DND-41 (cell line): Measurements from ENCODE around the gene TMEM163.
"Not testable (repeated sequence)": the region's sequence is repeated elsewhere in the genome, so short reads cannot be mapped to it uniquely, and the experiment has no call there.

Source experiments
- ATAC-seq: fragments of 200-7000 bp; cut with Tn5 transposase; 3 replicates; pipeline ENCODE4 v1.9.1; 2021; ENCODE audit warnings: low read depth; ENCODE audit not compliant: insufficient read depth
- DNase-seq: peaks from one replicate; pipeline ENCODE4 v3.0.0-alpha.2; 2020
- H2AFZ ChIP-seq: 2 replicates; pipeline ENCODE4 v1.6.0; 2012; ENCODE audit warnings: low read depth, low read length
- H3K27ac ChIP-seq: 2 replicates; pipeline ENCODE4 v1.5.1; 2012; ENCODE audit warnings: low read length, inconsistent platforms
- H3K27me3 ChIP-seq: fragments of 200-600 bp; sonication (generic); 2 replicates; pipeline ENCODE4 v1.6.0; 2012; ENCODE audit warnings: low read length, mild to moderate bottlenecking, inconsistent platforms; ENCODE audit not compliant: insufficient read depth, poor library complexity
- H3K36me3 ChIP-seq: 2 replicates; pipeline ENCODE4 v1.5.1; 2012; ENCODE audit warnings: low read length, inconsistent platforms; ENCODE audit not compliant: insufficient read depth
- H3K4me1 ChIP-seq: 2 replicates; pipeline ENCODE4 v1.5.1; 2012; ENCODE audit warnings: mild to moderate bottlenecking, low read length; ENCODE audit not compliant: insufficient read depth
- H3K4me2 ChIP-seq: 2 replicates; pipeline ENCODE4 v1.6.0; 2012; ENCODE audit warnings: mild to moderate bottlenecking, moderate library complexity, low read length, inconsistent platforms; ENCODE audit not compliant: insufficient read depth
- H3K4me3 ChIP-seq, 2 experiments: fragments of 200-600 bp in 1 of 2; shearing (Covaris generic) in 1 of 2; 2 replicates each; pipeline ENCODE4 v1.5.1; 2012 to 2016; ENCODE audit warnings: inconsistent platforms in 2 of 2, low read length in 2 of 2, mild to moderate bottlenecking in 2 of 2, low read depth in 1 of 2, moderate library complexity in 1 of 2
- H3K79me2 ChIP-seq: 2 replicates; pipeline ENCODE4 v1.6.0; 2012; ENCODE audit warnings: low read length, inconsistent platforms; ENCODE audit not compliant: insufficient read depth
- H3K9ac ChIP-seq: 2 replicates; pipeline ENCODE4 v1.6.0; 2012; ENCODE audit warnings: low read depth, mild to moderate bottlenecking, inconsistent platforms, low read length, moderate library complexity
- H3K9me3 ChIP-seq: 2 replicates; pipeline ENCODE4 v1.5.1; 2012; ENCODE audit warnings: low read length, moderate library complexity, mild to moderate bottlenecking, inconsistent platforms; ENCODE audit not compliant: insufficient read depth, severe bottlenecking
- H4K20me1 ChIP-seq: 2 replicates; pipeline ENCODE4 v1.6.0; 2012; ENCODE audit warnings: low read length; ENCODE audit not compliant: insufficient read depth
- CTCF ChIP-seq: IDR thresholded peaks from 2 replicates; pipeline ENCODE4 v1.5.1; 2012; ENCODE audit warnings: borderline replicate concordance, low read length, moderate library complexity, mild to moderate bottlenecking; ENCODE audit not compliant: poor library complexity, severe bottlenecking; ENCODE audit errors: extremely low read depth
- EZH2 ChIP-seq: IDR thresholded peaks from 3 replicates; pipeline ENCODE4 v1.6.1; 2012; ENCODE audit warnings: borderline replicate concordance, low read depth, mild to moderate bottlenecking, moderate library complexity, low read length, inconsistent platforms; ENCODE audit not compliant: severe bottlenecking

TMEM163 gene

DNA sequence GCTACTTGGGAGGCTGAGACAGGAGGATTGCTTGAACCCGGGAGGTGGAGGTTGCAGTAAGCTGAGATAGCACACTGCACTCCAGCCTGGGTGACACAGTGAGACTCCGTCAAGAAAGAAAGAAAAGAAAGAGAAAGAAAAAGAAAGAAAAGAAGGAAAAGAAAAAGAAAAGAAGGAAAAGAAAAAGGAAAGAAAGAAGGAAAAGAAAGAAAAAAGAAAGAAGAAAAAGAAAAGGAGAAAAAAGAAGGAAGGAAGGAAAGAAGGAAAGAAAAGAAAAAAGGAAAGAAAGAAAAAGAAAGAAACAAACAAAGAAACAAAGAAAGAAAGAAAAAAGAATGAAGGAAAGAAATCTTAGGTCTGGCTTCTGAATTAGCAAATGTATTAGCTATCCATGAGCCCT is 150.4 kb downstream of the TMEM163 start:
- H3K4me1 ChIP-seq = no peaks in the 10 kb centered on the region
- DNase-seq = no peak

GRCh38 chr2:134567666-134568065 is 151.1 kb downstream of the TMEM163 start:
- no peak overlapping the region for H3K9ac ChIP-seq
- no peak for ATAC-seq
- no peaks in the 10 kb centered on the region for H4K20me1 ChIP-seq
- no peaks in the 10 kb centered on the region for H3K36me3 ChIP-seq
- no peak overlapping the region for H3K27ac ChIP-seq
- no peak overlapping the region for H3K4me2 ChIP-seq
- DNase-seq = no peak
- H3K4me3 ChIP-seq = no peak overlapping the region
- H3K79me2 ChIP-seq = no peaks in the 10 kb centered on the region
- H3K27me3 ChIP-seq = no peaks in the 10 kb centered on the region
- TF ChIP-seq CTCF (no peak), EZH2 (no peak)
- H3K9me3 ChIP-seq = no peaks in the 10 kb centered on the region
- no peak overlapping the region for H2AFZ ChIP-seq
- H3K4me1 ChIP-seq = no peaks in the 10 kb centered on the region

More for the DNA sequence above, 150.4 kb downstream of the TMEM163 start:
- Histone ChIP-seq H3K27ac (no peak overlapping the region), H3K4me2 (no peak overlapping the region), H3K9ac (no peak overlapping the region), H3K79me2 (no peaks in the 10 kb centered on the region), H3K27me3 (no peaks in the 10 kb centered on the region), H2AFZ (no peak overlapping the region), H3K9me3 (no peaks in the 10 kb centered on the region), H3K36me3 (no peaks in the 10 kb centered on the region), H3K4me3 (no peak overlapping the region), H4K20me1 (no peaks in the 10 kb centered on the region)
- ATAC-seq = no peak
- TF ChIP-seq CTCF = no peak
- no peak for TF ChIP-seq EZH2

- H3K4me2 ChIP-seq, H3K79me2 ChIP-seq, H3K4me3 ChIP-seq, H3K9ac ChIP-seq, H2AFZ ChIP-seq, H3K9me3 ChIP-seq, H3K36me3 ChIP-seq, H3K27me3 ChIP-seq, ATAC-seq, DNase-seq, H4K20me1 ChIP-seq, H3K27ac ChIP-seq, H3K4me1 ChIP-seq: not testable (repeated sequence)
Observed at GRCh38 chr2:134564955-134565354, 153.8 kb downstream of the TMEM163 start.

DNA sequence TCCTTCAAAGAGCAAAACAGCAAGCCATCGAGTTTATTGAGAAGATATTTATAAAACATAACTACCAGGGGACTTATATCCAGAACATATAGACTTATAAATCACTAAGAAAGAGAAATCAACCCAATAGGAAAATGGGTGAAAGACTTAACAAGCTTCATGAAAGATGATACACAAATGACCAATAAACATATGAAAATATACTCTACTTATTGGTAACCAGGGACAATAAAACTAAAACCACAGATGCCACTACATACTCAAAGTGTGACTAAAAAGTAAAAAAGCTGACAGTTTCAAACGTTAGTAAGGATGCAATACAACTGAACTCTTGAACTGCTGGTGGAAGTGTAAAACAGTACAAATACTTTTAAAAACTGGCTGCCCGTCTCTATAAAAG is 154.3 kb downstream of the TMEM163 start:
- no peaks in the 10 kb centered on the region for H3K4me1 ChIP-seq

More for the DNA sequence above, 154.3 kb downstream of the TMEM163 start:
- Histone ChIP-seq H3K27me3 (no peaks in the 10 kb centered on the region), H3K36me3 (no peaks in the 10 kb centered on the region), H3K9ac (no peak overlapping the region), H3K4me3 (no peak overlapping the region), H3K79me2 (no peaks in the 10 kb centered on the region), H3K27ac (no peak overlapping the region), H3K4me2 (no peak overlapping the region), H4K20me1 (no peaks in the 10 kb centered on the region), H2AFZ (no peak overlapping the region), H3K9me3 (no peaks in the 10 kb centered on the region)
- DNase-seq = no peak
- no peak for ATAC-seq
- TF ChIP-seq EZH2 = no peak
- no peak for TF ChIP-seq CTCF
